NOMO-1 treated with DMSO at 0.1 percent for 48 hours (cell line): Measurements from ENCODE around the gene CASK.
"Not testable (repeated sequence)": the region's sequence is repeated elsewhere in the genome, so short reads cannot be mapped to it uniquely, and the experiment has no call there.

Experiments
- DNase-seq: peaks from one replicate; lab custom pipeline; 2025; ENCODE audit not compliant: unreplicated experiment; lab: John Stamatoyannopoulos, UW

Gene CASK

DNA sequence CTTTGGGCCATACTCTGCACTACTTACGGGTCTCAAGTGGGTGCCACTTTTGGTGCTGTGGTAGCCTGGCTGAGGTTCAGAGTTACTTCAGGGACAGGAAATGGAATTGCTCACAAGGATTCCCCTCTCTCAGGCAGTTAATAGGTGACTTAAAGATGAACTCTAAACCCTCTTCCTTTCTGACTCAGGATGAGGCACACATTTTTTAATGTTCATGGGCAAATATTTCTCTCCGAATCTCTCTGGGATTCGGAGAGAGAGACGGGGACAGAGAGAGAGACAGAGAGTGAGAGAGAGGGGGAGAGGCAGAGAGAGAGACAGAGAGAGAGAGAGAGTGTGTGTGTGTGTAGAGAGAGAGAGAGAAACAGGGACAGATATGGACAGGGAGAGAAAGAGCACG lies 396.4 kb downstream of the CASK start:
- no peak for DNase-seq

DNA sequence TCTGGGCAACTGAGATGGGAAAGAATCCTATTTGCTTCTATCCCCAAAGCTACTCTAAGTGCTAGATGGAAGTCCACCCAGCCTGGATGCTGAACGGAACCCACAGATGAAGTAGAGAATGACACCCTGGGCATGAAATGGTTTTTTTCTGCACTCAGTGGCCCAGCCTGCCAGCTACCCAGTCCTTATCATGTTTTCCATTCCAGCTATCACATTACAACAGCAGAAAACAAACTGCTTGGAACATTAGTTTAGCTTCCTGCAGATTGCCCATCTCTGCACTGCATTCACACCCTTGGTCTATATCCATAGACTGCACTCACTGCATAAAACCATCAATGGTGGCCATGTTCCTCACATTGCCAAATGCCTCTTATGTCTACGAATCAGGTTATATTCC lies 397.1 kb downstream of the CASK start:
- no peak for DNase-seq

DNA sequence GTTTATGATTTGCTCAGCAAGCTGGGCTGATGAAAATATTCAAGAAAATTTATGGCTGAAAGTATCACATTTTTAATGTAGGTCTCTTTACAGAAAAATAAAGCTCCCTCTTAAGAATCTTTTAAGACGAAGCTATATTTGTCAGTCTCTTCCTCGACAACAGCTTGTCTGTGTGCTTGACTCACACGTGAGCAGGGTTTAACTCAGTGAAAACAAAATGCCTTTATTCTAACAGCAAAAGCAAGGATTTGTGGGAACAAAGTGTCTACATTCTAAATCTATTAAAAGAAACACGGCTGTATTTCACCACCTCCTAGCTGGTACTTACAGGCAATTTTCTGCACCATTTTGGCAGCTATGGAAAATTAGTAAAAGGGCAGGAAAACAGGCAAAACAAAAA lies 400.7 kb downstream of the CASK start:
- no peak for DNase-seq

DNA sequence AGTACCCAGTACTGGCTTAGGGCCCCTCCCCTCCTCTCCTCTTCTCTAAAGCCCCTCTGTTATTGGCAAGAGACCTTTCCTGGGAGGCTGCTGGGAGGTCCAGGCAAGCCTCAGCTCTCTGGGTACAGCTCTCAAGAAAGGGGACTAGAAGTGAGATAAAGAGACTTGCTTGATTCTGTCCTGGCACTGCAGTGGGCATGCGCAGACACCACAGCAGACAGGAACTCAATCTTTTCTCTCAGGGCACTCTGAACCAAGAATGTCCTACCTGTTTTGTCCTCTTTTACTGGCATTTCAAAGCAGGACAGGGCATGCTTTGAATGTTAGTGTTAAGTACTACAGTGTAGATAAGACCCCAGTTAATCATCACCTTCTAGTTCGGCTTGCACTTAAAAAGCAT lies 401.3 kb downstream of the CASK start:
- no peak for DNase-seq

DNA sequence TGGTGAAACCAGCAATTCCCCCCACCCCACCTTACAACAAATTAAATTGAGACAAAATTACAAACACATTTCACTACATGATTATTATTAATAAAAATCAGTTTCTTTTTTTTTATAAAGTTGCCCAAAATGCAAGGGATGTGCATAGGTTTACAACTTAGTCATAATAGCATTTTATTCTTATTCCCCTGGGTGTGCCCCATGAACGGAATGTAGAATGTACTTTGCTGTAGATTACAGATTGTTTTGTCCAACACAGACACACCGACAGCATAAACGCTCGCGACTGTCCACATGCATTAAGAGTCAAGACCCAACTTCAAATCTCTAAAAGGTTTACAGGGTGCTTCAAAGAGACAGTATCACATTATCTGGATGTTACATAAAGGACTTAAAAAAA lies 403.9 kb downstream of the CASK start:
- no peak for DNase-seq

DNA sequence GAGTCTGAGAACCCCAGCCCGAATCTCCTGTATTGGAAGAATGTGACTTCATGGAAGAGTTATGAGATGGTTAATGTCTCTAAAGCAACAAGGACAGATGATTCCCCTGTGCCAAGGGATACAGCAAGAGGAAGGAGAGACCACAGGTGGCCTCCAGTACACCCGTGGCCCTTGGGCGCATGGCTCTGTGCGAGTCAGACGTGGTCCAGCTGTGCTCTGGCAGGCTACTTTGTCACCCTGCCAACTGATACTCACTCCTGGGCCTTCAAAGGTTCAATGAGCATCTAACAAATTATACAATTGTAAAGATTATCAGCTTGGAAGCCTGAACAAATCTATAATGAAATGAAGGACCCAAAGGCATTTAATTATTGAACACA lies 404.5 kb downstream of the CASK start:
- no peak for DNase-seq

DNA sequence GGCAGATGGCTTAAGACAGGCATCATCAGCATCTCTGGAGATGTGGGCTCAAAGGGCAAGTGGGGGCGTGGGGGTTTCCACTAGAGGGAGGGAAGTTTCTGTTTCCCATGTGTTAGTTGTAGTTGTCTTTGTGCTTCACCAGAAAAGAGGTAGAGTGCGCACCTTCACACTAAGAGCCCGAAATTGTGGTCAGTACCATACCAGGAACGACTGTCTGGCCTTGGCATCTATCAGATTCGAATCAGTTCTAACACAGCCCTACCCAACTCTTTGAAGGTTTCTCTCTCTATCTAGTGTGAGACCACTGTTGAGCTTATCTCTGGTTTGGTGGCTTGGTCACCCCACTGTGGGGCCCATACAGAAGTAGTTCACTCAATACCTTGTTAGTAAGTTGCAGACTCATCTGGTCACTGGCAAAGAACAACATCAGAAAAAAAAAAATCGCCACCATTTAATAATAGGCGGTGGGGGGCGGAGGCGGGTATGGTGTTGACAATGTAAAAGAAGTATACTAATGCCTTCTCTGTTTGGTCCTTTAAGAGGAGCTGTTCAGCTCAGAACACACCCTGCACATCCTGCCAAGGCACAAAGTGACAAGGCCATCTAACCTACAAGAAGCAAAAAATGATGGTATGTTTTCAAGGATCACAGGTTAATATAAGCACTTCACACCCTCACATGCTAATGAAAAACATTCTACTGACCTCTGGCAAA lies 405.1 kb downstream of the CASK start:
- no peak for DNase-seq

DNA sequence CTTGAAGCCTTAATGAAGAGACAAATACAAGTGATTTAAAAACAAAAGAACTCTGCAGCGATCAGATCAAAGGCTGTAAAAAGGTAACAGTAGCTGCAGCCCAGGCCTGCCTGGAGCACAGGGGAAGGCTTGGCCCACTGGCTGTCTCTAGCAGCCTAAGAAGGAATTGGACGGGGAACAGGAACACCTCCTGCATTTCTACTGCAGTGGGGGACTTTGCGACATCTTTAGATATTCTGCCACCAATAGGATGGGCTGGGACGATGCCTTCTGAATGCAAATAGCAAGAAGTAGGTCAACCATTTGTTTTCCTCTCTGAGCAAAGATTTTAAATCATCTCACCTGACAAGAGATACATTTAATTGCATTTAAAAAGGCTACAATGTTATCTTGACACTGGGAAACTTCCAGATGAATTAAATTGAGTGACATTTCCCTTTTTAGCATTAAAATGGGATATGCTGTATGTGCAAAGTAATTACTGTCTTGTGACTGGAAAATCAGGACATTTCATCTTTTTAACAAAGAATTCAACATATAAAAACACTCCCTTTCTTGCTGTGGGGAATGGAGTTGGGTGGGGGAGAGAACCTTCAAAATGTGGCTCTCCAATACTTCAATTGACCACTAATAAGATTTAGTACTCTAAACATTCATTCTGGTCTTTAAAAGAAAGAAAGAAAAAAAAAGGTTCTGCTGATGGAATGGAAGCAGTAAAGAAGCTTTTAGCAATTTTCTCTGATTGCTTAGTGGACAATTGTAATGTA lies 406.2 kb downstream of the CASK start:
- DNase-seq = no peak

DNA sequence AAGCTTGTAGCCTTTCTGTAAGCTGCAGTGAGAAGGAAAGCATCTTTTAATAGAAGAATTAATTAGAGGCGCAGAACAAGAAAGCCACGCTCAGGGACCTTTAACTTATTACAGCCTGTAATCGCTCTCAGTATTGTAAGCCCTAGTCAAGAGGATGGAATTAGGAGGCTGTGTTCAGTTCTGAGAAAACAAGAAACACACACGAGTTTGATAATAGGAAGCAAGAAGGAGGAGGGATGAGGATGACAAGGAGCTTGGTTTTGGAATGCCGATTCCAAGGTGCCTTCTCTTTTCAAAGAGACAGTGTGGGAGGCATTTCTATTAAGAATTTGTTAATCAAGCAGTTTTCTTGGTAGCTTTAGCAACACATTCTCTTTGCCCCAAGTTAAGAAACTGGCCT lies 406.9 kb downstream of the CASK start:
- DNase-seq = no peak

DNA sequence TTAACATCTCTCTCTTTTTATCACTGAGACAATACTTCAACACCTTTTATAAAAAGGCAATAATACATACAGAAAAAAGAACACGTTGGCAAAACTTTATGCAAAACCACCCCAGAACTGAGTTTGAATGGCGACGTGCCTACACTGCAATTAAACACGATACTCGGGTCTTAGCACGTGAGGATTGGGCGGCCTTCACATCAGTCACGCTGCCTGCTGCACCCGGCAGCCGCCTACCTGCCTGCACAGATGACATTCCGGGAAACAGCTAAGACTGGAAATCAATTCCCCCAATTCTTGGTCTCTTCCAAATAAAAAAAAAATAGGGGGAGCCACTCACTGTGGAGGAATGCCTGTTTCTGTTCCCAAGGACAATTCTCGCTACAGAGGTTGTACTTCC lies 408.0 kb downstream of the CASK start:
- no peak for DNase-seq

DNA sequence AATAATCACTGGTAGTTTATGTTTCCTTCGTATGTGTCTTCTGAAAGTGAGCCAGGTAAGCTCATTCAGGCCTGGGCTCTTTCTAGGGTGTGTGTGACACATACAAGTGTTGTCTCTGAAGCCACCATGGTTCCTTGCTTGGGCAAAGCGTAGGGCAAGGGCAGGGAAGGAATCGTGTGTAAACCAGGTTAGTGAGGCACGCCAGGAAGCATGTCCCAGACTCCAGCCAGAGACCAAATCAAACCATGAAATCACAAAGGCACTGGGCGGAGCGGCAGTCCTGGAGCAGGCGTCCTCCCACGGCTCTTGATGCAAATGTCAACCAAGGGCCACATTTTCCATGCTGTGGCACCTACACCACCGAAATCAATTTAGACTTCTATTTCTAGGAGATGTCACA lies 409.2 kb downstream of the CASK start:
- DNase-seq = no peak

DNA sequence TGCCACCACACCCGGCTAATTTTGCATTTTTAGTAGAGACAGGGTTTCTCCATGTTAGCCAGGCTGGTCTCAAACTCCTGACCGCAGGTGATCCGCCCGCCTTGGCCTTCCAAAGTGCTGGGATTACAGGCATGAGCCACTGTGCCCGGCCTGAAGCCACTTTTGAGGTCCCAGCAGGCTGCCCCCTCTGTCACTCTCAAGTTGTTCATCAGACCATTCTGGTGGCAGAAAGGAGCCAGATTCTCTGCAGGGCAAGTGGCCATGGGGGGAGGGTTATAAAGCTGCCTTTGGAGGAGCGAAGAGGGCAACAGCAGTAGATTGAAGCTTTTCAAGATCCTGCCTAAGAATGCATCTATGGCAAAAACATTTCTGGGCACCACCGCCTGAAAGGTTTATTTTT lies 410.5 kb downstream of the CASK start:
- DNase-seq = not testable (repeated sequence)

DNA sequence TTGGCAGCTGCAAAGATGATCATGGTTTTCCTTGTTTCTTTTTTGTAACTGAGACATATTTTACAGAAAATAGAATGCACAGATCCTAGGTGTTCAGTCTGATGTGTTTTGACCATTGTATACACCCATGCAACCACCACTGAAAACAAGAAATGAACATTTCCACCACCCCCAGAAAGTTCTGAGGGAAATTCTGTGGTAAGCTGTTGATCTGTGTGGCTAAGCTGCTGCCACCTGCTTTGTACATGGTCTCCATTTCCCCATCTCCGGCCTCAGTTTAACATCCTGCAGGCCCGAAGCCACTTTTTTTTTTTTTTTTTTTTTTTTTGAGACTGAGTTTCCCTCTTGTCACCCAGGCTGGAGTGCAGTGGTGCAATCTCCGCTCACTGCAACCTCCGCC lies 411.0 kb downstream of the CASK start:
- DNase-seq = no peak

DNA sequence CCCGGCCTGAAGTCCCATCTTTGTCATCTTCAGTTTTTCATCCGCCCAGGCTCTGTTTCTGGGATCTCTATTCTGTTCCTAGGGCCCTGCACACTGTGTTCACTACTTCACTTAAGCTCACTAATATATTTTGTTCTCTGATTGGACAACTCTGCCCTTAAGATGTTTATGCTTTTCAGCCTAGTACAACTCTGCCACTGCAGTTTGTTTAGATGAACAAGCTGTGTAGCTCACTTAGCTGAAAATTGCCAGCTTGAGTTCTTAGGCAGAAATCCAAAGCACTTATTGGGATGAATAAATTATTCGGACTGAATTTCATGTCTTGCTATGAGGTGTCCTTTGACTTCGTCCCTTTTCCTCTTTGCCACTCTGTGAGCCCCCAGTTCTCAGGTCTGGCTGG lies 415.4 kb downstream of the CASK start:
- no peak for DNase-seq

DNA sequence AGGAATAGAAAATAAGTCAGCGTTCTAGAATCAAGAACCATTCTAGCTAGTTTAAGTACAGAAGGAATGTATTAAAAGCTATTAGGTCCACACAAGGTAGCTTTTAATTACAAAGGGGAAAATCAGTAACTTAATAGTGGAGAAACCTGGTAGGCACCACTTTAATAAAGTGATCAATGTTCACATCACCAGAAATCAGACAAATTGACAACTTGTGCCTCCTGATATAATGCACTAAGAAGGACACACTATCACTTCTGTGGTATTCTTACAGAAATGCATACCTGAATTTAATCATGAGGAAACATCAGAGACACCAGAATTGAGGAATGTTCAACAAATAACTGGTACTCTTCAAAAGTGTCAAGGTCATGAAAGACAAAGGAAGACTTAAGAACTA lies 421.4 kb downstream of the CASK start:
- DNase-seq = no peak

DNA sequence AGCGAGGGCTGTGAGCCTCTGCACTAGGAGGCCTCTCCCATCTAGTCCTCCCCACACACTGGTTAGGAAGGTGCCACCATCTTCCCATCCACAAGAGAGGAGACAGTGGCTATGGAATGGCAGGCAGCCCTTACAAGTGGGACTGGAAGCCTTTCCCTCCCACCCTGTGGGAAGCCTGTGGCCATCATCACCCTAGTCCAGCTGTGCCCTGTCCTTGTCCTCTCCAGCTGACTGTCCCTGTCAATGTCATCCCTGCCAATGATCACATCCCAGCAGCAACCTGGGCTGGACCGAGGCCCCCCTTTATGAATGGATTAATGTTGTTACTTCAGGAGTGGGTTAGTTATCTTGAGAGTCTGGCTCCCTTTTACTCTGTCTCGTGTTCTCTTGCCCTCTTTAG lies 423.4 kb downstream of the CASK start:
- no peak for DNase-seq

DNA sequence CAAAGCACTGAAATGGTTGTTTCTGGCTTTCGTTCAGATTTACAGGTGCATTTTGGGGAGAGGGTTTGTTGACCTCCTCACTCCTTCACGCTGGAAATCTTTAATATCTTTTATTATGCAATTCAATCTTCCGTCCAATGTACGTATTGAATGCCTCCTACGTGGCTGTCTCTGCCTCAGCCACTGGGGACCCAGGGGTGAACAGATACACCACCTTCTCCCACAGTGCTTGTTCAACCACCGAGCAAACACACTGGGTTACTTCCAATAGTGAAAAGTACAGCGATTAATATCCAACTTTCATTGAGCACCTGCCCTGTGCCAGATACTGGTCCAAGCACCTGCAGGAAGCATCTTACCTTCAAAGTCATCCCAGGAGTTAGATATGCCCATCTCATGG lies 424.2 kb downstream of the CASK start:
- DNase-seq = no peak

DNA sequence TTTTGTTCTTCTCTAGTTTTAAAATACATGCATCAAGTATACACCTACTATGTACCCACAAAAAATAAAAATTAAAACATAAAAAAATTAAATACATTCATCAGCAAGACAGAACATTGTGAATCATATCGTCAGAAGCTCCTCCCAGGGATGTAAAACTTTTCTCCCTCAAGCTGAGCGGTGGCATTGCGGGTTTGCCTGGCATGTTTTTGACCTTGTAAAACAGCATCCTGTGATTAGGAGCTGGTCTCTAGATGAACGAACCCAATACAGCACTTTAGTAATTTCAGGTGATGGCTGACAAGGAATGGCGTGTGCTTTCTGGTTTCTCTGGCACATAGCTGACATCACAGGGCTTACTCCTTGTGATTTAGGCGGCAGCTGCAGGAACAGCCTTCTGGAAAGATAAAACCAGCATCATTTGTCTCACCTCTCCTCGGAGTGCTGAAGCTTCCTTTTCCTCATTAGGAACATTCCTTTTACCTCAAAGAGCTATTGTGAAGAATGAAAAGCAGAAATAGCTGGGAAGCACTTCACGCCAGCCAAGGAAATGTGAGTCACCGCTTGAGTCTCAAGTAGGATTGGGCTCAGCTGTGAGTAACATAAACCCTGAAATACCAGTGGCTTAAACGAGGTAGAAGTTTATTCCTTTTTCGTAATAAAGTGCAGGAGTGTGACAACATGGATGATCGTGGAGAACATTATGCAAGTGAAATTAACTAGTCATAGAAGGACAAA lies 431.9 kb downstream of the CASK start:
- DNase-seq = peak; percentile 7

DNA sequence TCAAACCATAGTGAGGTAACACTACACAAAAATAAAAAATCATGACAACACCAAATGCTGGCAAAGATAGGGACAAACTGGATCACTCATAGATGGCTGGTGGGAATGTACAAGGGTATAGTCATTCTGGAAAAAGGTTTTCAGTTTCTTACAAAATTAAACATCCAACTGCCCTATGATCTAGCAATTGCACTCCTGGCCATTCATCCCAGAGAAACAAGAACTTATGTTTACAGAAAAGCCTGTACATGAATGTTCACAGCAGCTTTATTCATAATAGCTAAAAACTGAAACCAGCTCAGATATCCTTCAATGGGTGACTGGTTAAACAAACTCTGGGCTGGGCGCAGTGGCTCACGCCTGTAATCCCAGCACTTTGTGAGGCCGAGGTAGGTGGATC lies 432.9 kb downstream of the CASK start:
- no peak for DNase-seq

DNA sequence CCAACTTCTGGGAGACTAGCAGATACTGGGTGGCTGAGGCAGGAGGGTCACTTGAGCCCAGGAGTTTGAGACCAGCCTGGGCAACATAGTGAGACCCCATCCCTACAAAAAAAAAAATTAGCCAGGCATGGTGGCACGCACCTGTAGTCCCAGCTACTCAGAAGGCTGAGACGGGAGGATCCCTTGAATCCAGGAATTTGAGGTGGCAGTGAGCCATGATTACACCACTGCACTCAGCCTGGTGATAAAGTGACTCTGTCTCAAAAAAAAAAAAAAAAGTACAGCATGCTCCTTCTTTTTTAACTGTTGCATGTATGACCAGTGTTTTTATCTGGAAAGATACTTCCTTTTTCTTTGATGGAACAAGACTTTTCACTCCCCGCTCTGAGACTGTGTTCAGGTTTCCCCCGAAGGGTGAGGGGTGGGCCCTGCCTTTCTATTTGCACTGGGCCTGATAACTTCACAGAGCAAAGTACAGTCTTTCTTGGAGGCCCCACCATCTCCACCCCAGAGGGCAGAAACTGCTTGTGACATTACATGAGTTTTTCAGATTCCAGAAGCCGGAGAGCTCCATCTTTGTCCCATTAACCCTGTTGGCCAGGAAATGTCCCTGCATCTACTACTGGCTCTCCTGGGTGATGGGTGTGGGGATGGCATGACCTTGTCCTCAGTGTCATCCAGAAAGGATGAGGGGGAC lies 441.1 kb downstream of the CASK start:
- no peak for DNase-seq

DNA sequence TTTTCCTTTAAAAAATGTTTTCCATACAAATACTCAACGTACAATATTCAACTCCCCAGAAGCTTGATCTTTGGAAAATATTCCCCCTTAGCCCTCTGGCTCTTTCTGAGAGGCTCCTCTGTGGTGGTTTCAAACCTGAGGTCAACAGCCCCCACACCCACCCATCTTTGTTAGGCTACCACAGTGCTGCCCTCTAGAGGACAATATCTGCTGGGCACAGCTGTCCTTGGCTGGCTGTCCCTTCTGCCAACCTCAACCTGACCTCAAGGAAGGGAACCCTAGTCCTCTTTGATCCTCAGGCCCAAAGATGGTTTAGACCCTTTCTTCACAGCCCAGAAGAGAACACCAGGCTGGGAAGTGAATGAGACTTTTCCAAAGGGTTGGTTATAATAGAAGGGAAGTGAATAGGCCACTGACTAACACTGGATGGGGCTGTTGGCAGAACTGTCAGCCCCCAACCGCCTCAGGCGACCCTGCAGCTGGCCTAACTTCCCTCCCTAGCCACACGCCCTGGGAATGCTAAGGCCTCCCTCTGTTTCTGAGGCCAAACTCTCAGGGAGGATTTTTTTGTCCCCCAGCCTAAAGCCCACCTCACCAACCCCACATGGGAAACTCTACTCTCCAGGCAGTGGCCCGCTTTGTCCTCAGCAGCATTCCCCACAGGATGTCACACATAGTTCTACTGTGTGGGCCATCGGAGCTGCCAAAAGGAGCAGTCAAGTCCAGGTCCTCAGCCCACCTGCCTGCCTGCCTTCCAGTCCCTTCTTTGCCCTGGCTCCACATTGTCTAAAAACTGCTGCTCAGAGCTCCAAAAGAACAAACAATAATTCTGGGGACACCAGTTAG lies 441.9 kb downstream of the CASK start:
- DNase-seq = no peak
